ENCODE data around the gene DEFB131B. TPM values are rescaled to one million over a fixed set of nuclear protein-coding genes. Genes with fewer than 3 reads are reported as not detected.
A peak's percentile ranks its signal among the peaks of the same experiment; 100 is the strongest.
"Not testable (repeated sequence)": the region's sequence is repeated elsewhere in the genome, so short reads cannot be mapped to it uniquely, and the experiment has no call there.

The DEFB131B gene
- total and polyA plus RNA-seq, 9 of the 15 experiments (the other 6 are each of a cell fraction or from before 2014, with no cell fraction given), result not detected

DNA sequence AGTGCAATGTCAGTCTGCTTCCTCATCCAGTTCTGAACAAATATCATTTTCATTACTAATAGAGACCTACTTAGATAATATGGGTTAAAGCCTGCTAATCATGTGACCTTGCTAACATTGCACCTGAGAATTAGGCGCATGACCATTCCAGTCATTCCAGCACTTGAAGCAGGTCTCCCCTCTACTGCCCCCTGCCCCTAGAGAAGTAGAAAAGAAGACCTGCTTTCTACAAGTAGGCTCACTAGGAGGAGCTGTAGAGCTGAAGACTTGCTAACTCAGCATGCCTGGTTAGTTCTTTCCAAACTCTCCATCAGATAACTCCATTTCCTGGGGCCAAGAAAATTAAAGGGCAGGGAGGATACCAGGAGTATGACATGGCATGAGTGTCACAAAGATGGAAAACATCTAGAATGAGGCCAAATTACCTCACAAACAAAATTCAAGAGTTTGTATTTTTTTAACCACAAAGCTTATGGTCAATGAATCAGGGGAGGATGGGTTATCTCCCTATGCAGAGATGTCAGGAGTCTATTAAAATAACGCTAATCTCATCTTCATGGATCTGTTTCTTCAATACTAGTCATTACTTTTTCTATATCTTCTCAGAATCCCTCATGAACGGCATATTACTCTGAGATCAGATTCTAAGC is 14.2 kb upstream of the DEFB131B start (continued):
- peak; percentile 15; the same call in 1 of the 2 replicates for TF ChIP-seq CREM (IDR thresholded peaks at IDR 0.05; ENCODE audit: low read depth)
- peak; percentile 10; the same call in 1 of the 2 replicates for TF ChIP-seq NFE2 (IDR thresholded peaks at IDR 0.05; ENCODE audit: low read depth)
- TF ChIP-seq, protein P1, sequence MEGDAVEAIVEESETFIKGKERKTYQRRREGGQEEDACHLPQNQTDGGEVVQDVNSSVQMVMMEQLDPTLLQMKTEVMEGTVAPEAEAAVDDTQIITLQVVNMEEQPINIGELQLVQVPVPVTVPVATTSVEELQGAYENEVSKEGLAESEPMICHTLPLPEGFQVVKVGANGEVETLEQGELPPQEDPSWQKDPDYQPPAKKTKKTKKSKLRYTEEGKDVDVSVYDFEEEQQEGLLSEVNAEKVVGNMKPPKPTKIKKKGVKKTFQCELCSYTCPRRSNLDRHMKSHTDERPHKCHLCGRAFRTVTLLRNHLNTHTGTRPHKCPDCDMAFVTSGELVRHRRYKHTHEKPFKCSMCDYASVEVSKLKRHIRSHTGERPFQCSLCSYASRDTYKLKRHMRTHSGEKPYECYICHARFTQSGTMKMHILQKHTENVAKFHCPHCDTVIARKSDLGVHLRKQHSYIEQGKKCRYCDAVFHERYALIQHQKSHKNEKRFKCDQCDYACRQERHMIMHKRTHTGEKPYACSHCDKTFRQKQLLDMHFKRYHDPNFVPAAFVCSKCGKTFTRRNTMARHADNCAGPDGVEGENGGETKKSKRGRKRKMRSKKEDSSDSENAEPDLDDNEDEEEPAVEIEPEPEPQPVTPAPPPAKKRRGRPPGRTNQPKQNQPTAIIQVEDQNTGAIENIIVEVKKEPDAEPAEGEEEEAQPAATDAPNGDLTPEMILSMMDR (IDR thresholded peaks at IDR 0.05 in 2 of 3, conservative IDR thresholded peaks at IDR 0.05 in 1 of 3; ENCODE audit: insufficient read depth in 2 of 3, low read depth in 1 of 3, low read length in 3 of 3), result peak; percentile 67 to 89 (median 83)
- TF ChIP-seq, protein P2, sequence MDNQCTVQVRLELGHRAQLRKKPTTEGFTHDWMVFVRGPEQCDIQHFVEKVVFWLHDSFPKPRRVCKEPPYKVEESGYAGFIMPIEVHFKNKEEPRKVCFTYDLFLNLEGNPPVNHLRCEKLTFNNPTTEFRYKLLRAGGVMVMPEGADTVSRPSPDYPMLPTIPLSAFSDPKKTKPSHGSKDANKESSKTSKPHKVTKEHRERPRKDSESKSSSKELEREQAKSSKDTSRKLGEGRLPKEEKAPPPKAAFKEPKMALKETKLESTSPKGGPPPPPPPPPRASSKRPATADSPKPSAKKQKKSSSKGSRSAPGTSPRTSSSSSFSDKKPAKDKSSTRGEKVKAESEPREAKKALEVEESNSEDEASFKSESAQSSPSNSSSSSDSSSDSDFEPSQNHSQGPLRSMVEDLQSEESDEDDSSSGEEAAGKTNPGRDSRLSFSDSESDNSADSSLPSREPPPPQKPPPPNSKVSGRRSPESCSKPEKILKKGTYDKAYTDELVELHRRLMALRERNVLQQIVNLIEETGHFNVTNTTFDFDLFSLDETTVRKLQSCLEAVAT (IDR thresholded peaks at IDR 0.05), result peak in 1 of 2 experiments; percentile 65; a peak in 1 of 4 replicates
- TF ChIP-seq, protein P3, sequence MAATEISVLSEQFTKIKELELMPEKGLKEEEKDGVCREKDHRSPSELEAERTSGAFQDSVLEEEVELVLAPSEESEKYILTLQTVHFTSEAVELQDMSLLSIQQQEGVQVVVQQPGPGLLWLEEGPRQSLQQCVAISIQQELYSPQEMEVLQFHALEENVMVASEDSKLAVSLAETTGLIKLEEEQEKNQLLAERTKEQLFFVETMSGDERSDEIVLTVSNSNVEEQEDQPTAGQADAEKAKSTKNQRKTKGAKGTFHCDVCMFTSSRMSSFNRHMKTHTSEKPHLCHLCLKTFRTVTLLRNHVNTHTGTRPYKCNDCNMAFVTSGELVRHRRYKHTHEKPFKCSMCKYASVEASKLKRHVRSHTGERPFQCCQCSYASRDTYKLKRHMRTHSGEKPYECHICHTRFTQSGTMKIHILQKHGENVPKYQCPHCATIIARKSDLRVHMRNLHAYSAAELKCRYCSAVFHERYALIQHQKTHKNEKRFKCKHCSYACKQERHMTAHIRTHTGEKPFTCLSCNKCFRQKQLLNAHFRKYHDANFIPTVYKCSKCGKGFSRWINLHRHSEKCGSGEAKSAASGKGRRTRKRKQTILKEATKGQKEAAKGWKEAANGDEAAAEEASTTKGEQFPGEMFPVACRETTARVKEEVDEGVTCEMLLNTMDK (IDR thresholded peaks at IDR 0.05; ENCODE audit: borderline replicate concordance, insufficient read depth, low read depth, low read length, poor library complexity, severe bottlenecking), result peak; percentile 52
- peak; percentile 42 to 83 for TF ChIP-seq RAD21 (CRISPR knock-in tag; conservative IDR thresholded peaks at IDR 0.05 in 1 of 2, IDR thresholded peaks at IDR 0.05 in 1 of 2)
- TF ChIP-seq, protein P4, sequence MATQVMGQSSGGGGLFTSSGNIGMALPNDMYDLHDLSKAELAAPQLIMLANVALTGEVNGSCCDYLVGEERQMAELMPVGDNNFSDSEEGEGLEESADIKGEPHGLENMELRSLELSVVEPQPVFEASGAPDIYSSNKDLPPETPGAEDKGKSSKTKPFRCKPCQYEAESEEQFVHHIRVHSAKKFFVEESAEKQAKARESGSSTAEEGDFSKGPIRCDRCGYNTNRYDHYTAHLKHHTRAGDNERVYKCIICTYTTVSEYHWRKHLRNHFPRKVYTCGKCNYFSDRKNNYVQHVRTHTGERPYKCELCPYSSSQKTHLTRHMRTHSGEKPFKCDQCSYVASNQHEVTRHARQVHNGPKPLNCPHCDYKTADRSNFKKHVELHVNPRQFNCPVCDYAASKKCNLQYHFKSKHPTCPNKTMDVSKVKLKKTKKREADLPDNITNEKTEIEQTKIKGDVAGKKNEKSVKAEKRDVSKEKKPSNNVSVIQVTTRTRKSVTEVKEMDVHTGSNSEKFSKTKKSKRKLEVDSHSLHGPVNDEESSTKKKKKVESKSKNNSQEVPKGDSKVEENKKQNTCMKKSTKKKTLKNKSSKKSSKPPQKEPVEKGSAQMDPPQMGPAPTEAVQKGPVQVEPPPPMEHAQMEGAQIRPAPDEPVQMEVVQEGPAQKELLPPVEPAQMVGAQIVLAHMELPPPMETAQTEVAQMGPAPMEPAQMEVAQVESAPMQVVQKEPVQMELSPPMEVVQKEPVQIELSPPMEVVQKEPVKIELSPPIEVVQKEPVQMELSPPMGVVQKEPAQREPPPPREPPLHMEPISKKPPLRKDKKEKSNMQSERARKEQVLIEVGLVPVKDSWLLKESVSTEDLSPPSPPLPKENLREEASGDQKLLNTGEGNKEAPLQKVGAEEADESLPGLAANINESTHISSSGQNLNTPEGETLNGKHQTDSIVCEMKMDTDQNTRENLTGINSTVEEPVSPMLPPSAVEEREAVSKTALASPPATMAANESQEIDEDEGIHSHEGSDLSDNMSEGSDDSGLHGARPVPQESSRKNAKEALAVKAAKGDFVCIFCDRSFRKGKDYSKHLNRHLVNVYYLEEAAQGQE (IDR thresholded peaks at IDR 0.05; ENCODE audit: borderline replicate concordance), result peak; percentile 61; the same call in 1 of the 2 replicates
- TF ChIP-seq, protein P4 (CRISPR knock-in tag; IDR thresholded peaks at IDR 0.05; ENCODE audit: low read depth), result not testable (repeated sequence)
- peak; percentile 30; the same call in 1 of the 2 replicates for TF ChIP-seq ARID1B (IDR thresholded peaks at IDR 0.05)
- TF ChIP-seq ETV1 (tag; conservative IDR thresholded peaks at IDR 0.05; ENCODE audit: low read depth), result 0 out of 2 replicates have a peak, but pooled peaks have one; percentile 19

Measured in K562 (cell line).